ENCODE results near the gene TOMM34.
A peak's percentile ranks its signal among the peaks of the same experiment; 100 is the strongest.

TOMM34 gene

DNA sequence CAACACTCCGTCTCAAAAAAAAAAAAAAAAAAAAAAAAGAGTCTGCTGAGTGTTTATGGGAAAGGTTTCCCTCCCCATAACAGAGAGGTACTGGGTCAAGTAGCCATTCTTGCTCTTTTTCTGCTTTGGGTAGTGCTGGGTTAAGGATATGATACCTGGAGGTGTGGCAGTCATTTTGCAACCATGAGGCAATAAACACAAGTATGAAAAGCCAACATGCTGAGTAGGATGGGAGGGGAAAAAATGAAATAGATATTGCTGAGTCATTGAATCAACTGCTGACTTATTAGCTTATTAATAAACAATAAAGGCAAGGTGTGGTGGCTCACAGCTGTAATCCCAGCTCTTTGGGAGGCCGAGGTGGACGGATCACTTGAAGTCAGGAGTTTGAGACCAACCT lies 2.3 kb upstream of the TOMM34 start:
- DNase-seq (ENCODE audit: low read depth) = no peak

DNA sequence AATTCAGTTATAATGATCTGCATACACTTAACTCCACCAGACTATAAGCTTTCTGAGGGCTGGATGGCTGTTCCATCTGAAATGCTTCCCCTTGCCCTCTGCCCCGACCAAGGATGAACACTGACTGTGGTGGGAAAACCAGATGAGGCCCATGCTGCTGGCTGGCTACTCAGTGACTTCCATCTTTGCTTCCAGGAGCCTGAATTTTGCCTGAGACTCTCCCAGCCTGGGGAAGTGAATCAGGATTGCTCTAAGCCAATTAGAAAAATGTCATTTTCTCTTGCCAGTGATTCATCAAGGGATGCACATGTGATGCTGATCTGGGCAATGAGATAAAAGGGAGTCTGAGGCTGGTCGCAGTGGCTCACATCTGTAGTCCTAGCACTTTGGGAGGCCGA lies 1.7 kb upstream of the TOMM34 start:
- peak; percentile 47 for DNase-seq (ENCODE audit: low read depth)

GRCh38 chr20:44961011-44961869 lies 1.0 kb upstream of the TOMM34 start:
- no peak for DNase-seq (ENCODE audit: low read depth)

- peak; percentile 55 for DNase-seq (ENCODE audit: low read depth)
Measured at GRCh38 chr20:44959638-44960102, 527 bp downstream of the TOMM34 start.

GRCh38 chr20:44959082-44959637 lies 1.0 kb downstream of the TOMM34 start:
- DNase-seq (ENCODE audit: low read depth) = peak; percentile 41

DNA sequence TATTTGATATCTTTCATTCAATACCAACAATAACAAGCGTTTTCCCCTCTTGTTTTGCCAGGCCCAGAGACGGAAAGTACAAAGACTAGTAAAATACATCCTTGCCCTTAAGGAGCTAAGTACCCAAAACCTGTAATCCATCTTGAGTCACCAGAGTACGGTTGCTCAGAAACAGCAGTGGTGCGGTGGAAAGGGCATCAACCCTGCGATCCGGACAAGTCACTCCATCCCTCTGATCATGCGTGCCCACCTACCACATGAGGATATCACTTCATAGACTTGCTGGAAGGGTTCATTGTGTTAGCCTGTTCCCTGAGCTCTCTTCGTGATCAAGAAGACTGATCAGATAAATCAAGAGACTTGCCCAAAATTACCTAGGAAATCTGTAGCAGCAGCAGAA lies 1.9 kb downstream of the TOMM34 start:
- no peak for DNase-seq (ENCODE audit: low read depth)

- no peak for DNase-seq (ENCODE audit: low read depth)
Measured at GRCh38 chr20:44956410-44956809, 3.8 kb downstream of the TOMM34 start.

- DNase-seq (ENCODE audit: low read depth) = no peak
Measured at GRCh38 chr20:44955270-44955669, 4.9 kb downstream of the TOMM34 start.

GRCh38 chr20:44954211-44954610 lies 6.0 kb downstream of the TOMM34 start:
- DNase-seq (ENCODE audit: low read depth) = no peak

DNA sequence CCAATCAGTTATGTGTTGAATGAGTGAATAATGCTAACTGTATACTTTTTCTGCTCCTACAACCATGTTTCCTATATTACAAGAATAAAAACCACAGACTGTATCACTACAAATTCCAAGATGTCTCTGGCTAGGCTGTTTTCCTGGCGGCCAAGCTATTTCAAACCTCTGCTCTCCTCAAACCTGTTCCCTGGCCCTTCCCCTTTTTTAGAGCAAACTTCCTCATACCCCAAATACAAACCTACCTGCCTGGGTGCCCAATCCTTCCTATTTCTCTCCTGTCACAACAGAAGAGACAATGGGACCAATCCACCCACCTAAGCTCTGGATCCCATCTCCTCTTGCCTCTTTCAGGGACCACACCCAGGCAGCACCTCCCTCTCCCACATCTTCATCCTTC lies 7.5 kb downstream of the TOMM34 start:
- DNase-seq (ENCODE audit: low read depth) = no peak

DNA sequence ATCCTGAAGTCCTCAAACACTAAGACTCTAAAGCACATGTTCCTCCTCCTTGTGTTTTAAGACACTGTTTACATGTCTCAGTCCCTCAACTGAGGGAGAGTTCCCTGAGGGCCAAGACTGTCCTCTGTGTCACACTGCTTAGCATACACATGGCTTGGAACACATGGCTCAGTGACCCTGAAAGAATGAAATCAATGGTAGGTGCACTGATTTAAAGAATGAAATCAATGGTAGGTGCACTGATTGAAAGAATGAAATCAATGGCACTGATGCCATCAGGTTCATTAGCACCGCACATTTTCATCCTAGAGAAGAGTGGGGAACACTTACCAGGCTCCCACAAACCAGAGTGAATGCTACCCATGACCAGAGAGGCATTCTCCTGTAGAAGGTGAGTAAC lies 9.8 kb downstream of the TOMM34 start:
- DNase-seq (ENCODE audit: low read depth) = no peak

DNA sequence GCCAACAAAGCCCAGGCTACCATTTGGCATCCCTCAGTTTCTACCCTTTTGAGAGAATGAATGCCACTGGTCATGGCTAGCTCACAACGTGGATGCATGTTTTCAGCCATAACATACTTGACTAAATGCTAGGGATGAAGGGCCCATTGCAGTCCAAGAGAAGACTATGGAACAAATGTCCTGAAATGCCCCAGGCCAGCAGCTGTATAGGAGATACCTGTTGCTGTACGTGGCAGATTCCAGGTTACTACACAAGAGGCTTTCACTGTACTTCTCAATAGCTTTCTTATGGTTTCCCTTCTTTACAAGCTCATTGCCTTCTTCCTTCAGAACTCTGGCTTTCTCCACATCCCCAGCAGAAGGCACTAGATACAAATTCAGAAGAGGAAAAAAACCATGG lies 11.7 kb downstream of the TOMM34 start:
- DNase-seq (ENCODE audit: low read depth) = no peak

DNA sequence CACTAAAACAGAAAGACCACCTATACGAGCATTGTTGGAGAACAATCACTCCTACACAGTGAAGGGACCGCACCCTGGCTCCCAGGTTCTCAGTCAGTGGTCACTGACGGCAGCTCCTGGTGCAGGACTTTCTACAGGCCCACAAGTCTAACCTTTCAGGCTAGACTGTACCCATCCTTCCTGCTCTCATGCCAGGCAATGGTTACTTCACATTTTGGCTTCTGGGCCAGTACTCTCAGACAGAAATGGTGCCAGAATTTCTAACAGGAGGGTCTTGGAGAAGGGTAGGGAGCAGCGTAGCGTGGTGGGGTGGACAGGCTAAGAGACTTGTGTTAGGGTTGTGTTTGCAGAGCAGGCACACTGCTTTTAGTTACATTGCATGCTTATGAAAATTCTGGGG lies 12.1 kb downstream of the TOMM34 start:
- no peak for DNase-seq (ENCODE audit: low read depth)

DNA sequence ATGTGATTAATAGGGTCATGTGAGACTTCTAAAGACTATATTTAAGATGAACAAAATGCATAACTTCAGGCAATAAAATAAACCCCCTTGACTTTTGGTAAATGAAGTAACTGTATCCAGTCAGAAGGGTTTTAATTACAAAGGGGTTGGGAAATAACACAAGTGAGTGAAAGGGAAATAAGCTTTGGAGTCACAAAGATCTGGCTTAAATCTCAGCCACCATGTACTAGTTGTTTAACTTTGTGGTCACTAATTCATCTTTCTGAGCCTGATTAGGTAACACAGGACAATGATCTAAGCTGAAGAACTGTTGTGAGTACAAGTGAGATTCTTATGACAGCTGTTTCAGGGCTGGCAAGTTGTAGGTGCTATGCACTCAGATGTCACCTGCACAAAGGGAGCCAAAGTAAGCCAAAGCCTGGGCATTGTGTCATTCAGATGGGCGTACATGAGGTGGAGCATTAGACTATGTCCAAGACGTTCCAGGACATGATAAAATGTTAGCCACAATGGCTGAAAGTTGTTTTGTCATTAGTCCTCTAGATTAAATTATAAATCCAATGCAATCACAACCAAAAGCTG lies 13.8 kb downstream of the TOMM34 start:
- DNase-seq (ENCODE audit: low read depth) = peak; percentile 78

DNA sequence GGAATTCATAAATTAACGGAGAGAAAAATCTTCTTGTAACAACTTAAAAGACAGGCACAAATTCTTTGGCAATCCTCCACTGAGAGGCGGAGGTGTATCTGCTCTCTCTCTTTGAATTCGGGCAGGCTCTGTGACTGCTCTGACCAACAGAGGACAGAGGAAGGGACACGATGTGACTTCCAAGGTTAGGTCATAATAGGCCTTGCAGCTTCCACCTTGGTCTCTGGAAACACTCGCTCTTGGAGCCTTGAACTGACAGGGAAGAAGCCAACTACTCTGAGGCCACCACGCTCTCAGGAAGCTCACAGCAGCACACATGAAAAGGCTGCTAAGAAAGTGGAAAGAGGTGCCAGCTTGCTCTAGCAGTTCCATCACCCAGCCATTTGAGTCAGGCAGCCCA lies 14.9 kb downstream of the TOMM34 start:
- DNase-seq (ENCODE audit: low read depth) = no peak

DNA sequence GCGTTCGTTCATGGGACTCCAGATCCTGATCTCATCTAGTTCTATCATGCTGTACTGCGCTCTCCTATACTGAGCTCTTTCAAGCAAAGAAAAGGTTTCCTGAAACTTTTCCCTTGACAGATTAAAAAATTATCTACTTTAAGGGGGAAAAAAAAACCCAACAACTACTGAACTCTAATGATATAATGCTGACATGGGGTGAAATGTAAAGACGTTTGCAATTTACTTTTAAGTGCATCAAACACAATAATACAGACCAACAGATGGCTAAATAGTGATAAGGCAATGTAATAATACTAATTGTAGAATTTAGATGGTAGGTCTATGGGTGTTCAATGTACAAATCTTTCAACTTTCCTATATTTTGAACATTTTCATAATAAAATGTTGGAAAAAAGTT lies 16.4 kb downstream of the TOMM34 start:
- DNase-seq (ENCODE audit: low read depth) = no peak

DNA sequence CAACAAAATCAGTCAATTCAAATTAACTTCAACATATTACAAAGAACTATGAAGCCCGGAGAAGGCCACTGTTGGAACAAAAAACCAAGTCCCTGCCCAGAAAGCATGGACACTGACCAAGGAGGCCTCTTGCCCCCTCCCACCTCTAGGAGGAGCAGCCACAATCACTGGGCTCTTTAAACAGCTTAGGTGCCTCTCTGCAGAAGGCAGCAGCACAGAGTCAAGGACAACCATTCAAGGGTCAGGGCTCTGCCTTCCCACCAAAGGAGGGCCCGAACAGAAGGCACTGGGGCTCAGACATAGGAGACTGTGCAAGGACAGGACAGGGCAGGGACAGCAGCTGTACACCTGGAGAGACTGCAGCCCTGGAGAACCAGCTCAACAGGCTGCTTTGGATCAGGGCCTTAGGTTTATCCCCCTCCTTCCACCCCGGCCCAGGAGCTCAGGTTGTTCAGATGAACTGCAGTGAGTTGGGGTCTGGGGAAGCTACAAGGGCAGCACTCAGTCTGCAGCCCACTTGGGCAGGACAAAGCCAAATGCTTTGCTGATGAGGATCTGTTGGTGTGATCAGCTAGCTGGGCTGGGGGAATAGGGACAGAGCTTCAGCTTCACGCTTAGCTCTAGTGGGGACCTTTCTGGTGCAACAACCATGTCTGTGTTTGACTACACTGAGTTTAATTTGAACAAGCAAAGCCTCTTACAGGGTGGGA lies 17.8 kb downstream of the TOMM34 start:
- no peak for DNase-seq (ENCODE audit: low read depth)

DNA sequence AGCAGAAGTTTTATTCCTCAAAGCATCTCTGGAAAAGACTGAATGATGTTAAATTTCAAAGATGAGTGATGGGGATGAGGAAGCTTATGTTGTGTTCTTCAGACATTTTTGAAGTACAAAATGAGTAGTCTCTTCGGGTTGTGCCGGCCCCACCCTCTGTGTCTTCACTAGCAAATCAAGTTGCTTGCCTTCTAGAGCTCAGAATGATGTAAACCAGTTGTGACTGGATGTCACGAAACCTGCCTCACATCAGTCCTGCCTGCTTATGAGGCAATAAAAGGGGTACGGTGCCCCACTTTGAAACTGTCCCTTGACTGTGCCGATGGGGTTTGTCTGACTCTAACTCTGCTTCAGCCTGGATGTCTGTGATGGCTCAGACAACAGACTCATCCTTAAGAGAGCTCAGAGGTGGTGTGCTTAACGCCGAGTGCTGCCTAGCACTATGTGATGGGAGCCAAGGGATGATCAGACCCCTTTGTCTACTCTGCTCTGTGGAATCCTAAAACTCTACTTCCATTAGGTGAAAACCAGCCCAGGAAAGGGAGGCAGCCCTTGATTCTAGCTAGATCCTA lies 19.0 kb downstream of the TOMM34 start:
- peak; percentile 18 for DNase-seq (ENCODE audit: low read depth)

GRCh38 chr20:44938637-44939036 lies 21.6 kb downstream of the TOMM34 start:
- DNase-seq (ENCODE audit: low read depth) = no peak

DNA sequence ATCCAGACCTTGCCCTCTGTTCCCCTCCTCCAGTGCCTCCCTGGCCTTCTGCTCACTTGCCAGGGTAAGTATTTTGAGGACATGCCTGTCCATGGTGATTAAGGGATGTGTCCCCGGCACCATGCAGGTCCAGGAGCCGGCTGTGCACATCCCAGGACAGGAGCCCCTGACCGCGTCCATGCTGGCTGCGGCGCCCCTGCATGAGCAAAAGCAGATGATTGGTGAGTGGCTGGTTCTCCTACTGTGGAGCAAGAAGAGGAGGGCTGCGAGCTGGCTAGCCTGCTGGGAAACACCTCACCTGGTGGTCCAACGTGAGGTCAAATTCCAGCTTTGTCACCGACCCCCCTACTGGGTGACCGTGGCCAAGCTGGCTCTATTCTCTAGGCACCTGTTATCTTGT lies 23.7 kb downstream of the TOMM34 start:
- DNase-seq (ENCODE audit: low read depth) = no peak

DNA sequence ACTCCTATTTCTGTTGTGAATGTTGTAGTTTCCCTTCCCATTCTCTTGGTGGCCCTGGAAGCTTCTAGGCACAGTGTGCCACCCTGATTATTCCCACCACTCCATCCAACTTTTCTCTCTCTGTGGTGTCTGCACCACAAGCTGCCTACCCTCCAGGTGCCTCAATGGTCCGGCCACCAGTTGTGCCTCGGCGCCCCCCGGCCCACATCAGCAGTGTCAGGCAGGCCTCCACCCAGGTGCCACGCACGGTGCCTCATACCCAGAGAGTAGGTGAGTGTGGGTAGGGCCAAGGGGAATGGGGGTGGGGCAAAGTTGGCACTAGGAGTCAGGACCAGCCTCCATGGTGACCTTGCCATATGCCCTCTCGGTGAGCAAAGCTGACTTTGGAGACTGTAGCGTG lies 27.3 kb downstream of the TOMM34 start:
- DNase-seq (ENCODE audit: low read depth) = no peak

- no peak for DNase-seq (ENCODE audit: low read depth)
Measured at GRCh38 chr20:44931911-44932310, 28.3 kb downstream of the TOMM34 start.

All from amniotic epithelial cell (primary cell).